Activated T-cell treated with anti-CD3 and anti-CD28 coated beads for 4 hours (primary cell): Measurements from ENCODE around the gene RBP3.

Experiments used
- DNase-seq: peaks from one replicate; pipeline ENCODE4 v3.0.0-alpha.2; 2020

The RBP3 gene

DNA sequence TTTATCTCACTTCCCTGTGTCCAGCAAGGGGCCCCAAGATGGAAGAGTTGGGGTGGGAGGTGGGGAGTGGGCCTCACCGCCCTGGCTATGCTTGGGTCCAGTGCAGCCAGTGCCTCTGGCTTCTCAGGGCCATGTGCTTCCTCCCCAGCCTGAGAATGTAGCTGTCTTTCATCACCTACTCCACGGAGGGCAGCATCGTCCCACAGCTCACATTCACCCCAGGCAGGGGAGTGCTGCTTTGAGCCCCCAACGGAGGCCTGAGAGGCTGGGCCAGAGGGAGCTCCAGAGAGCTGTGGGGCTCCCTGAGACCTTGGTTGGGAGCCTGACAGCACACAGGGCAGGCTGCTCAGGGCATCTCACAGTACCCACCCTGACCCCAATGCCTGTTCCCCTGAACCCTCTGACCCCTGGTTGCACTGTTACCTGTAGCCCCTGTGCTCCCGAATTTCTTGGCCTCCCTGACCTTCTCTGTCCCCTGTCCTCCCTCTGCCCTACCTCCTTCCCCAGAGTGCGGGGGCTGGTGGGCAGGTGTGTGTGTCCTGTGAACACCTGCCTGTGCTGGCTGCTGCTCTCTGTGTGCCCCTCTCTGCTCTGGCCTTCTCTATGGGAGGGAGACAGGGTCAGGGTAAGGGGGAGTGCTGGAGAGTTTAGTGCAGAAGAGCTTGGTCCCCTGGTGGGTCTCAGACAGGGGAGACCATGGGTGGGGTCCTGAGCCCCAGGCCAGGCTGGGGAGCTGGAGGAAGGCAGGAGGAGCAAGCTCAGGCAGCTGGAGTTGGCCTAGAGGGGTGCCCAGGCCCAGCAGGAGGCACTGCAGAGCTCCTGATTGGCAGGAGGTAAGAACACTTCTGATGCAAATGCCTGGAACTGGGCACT, 55.5 kb downstream of the RBP3 start:
- no peak for DNase-seq

DNA sequence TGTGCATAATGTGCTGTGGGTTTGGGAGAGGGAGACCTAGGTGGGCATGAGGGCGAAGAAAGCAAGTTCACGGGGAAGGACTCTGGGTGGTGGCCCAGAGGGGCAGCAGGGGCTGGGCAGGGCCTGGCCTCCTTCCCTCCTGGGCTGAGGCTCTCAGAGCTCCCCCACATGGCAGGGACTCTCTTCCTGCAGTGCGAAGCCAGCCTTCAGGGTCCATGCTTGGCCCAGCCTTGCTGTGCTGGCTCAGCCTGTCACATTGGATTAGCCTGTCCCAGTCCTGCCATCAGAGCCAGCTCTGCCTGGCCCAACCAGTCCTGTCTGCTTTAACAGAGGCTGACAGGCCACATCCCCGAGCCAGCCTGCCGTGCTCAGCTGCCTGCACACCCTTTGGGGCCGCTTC, 56.3 kb downstream of the RBP3 start:
- DNase-seq: no peak

DNA sequence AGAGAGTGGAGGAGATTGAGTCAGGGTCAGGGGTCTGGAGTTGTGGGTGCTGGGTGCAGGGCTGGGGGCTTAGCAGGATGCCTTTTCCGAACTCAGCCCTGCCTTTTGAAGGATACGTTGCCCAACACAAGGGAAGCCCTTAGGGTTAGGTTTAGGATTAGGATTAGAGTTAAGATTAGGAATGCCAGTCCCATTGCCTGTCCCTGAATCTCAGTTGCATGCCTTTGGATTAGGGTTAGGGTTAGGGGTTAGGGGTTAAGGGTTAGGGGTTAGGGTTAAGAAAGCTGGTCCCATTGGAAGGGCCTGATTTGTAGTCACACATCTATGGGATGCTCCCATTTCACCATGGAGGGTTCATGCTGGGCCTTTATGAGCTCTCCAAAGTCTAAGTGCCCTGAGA, 56.8 kb downstream of the RBP3 start:
- no peak for DNase-seq

DNA sequence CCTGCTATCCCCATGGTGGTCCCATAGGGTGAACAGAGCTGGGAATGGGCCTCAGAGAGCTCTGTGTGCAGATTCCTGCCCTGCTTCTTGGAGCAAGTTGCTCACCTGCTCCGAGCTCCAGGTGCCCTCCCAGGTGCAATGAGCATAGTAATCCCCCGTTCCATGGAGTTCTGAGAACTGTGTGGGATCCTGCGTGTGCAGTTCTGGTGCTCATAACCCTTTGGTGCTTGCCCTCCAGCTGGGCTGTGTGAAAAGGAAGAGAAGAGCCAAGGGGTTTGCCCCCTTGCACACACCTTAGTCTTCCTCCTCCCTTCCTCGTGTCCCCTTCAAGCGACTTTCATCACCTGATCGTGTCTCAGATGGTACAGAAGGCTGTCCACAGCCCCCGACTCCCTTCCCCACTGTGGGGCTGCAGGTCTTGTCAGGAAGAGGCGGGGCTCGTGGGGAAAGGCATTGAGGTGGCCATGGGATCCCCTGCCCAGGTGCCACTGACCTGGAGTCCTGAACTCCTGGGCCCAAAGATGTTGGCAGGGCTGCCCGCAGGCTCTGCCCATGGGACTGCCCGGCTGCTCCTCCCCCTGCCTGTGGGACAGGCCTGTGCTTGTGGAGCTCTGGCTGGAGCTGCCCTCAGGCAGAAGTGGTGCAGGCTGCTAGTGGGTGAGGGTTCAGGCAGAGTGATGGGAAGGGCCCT, 57.8 kb downstream of the RBP3 start:
- DNase-seq: no peak

DNA sequence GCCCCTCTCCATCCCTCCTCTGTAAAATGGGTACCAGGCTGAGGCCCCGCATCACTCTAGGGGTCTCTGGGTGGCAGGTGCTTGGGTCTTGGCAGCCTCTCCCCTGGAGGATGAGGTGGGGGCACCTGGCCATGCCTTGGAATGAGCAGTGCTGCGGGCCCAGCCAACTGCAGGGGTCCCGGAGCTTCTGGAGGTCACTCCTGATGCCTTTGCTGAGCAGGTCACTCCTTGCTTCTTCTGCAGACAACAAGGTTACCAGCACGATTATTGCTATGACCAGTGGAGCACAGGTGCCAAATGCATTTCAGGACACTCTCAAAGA, 58.3 kb downstream of the RBP3 start:
- DNase-seq: no peak

DNA sequence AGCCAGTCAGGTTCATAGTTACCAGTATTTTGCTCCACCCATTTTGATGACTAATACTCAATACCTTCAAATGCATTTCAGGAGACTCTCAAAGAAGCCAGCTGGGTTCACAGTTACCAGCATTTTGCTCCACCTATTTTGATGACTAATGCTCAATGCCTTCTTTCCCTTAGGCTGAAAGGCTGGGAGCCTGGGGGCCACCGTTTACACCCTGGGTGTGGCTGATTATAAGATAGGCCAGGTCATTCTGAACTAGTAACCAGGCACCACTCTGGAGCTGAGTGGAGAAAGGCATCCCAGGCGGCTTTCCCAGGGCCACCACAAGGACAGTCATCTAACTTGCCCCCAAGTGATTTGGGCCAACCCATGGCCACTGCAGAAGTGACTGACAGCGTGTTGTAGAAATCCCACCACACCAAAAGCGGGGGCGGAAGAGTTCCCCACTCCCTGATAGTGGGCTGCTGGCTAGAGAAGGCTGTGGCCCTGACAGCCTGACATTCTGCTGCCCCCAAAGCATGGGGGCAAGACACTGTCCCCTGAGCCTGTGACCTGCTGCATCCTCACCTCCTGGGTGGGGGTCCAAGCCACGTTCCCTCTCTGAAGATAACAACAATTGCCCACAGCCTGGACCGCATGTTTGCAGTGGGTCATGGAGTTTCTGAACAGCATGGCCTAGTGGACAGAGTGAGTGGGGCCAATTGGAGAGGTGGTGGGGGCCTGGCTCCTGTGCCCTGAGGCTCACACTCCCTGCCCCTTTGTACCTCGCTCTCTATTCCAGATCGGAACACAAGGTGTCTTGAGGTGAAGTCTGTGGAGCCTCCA, 58.9 kb downstream of the RBP3 start:
- DNase-seq: no peak
